Left kidney (tissue), 8 donors: ENCODE results near the gene PRKCA. TPM values are rescaled to one million over a fixed set of nuclear protein-coding genes. Genes with fewer than 3 reads are reported as not detected.
"Not testable (repeated sequence)": the region's sequence is repeated elsewhere in the genome, so short reads cannot be mapped to it uniquely, and the experiment has no call there.

Source experiments
- DNase-seq: peaks from one replicate; pipeline ENCODE4 v3.0.0-alpha.2; 2013
- long read RNA-seq, 8 donors: transcript quantifications; one replicate each; lab custom pipeline, GENCODE V29; 2026
- polyA plus RNA-seq: library from polyadenylated mRNA; unstranded; fragments of 120-200 nt; gene quantifications from one replicate; pipeline ENCODE4 v1.2.1, GENCODE V29; 2013; ENCODE audit not compliant: insufficient read length

Gene PRKCA
- 26.9 TPM for polyA plus RNA-seq
- long read RNA-seq, donor 1, full-length matches to known transcripts = 3 of 3 reads
- long read RNA-seq, donor 1, partial matches to known transcripts = 0 of 3 reads
- long read RNA-seq, donor 1, other reads (novel, unspliced or antisense) = 0 of 3 reads
- long read RNA-seq, donor 2, full-length matches to known transcripts = 5 of 5 reads
- long read RNA-seq, donor 2, partial matches to known transcripts = 0 of 5 reads
- long read RNA-seq, donor 2, other reads (novel, unspliced or antisense) = 0 of 5 reads
- long read RNA-seq, donor 3, full-length matches to known transcripts = 1 of 6 reads
- long read RNA-seq, donor 3, partial matches to known transcripts = 5 of 6 reads
- long read RNA-seq, donor 3, other reads (novel, unspliced or antisense) = 0 of 6 reads
- long read RNA-seq, donor 4 = 0 reads
- long read RNA-seq, donor 5, full-length matches to known transcripts = 2 of 2 reads
- long read RNA-seq, donor 5, partial matches to known transcripts = 0 of 2 reads
- long read RNA-seq, donor 5, other reads (novel, unspliced or antisense) = 0 of 2 reads
- long read RNA-seq, donor 6, full-length matches to known transcripts = 1 of 1 reads
- long read RNA-seq, donor 6, partial matches to known transcripts = 0 of 1 reads
- long read RNA-seq, donor 6, other reads (novel, unspliced or antisense) = 0 of 1 reads
- long read RNA-seq, donor 7, full-length matches to known transcripts = 7 of 18 reads
- long read RNA-seq, donor 7, partial matches to known transcripts = 11 of 18 reads
- long read RNA-seq, donor 7, other reads (novel, unspliced or antisense) = 0 of 18 reads
- long read RNA-seq, donor 8, full-length matches to known transcripts = 2 of 2 reads
- long read RNA-seq, donor 8, partial matches to known transcripts = 0 of 2 reads
- long read RNA-seq, donor 8, other reads (novel, unspliced or antisense) = 0 of 2 reads

DNA sequence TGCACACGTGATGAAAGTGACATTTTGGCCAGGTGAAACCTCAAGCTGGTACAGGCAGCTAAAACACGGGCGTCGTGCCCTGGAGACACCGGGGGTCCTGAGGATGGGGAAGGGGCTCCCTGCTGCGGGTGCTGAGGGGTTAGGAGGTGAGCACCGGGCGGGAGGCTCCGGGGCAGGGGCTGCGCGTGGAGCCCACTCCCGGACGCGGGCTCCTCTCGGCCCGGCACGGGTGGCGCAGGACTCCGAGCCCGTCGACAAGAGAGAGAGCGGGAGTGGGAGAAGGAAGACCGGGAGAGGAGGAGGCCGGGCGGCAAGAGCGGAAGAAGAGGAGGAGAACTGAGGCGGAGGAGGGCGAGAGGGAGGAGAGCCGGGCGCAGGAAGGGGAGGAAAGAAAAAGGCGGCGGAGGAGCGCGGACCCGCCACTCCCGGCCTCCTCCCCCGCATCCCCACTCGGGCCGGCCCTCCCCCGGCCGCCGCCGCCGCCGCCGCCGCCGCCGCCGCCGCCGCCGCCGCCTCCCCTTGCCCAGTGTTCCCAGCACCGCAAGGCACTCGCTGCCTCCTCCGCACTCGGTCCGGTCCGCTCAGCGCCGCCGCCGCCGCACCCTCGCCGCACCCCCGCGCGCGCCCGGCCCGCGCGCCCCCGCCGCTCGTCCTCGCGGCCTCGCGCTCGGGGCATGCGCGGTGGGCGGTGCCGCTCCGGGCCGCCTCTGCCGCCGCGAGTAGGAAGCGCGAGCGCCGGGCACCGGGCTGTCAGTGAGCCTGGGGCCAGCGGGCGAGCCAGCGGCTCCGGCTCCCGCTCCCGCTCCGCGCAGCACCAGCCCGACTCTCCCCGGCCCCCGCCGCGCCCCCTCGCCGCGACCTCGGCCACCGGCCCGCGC is at the start of gene PRKCA:
Gene PRKCA (plus strand): TSS at position 750 of the 878 bp plus-strand sequence.
- peak; percentile 46 for DNase-seq

DNA sequence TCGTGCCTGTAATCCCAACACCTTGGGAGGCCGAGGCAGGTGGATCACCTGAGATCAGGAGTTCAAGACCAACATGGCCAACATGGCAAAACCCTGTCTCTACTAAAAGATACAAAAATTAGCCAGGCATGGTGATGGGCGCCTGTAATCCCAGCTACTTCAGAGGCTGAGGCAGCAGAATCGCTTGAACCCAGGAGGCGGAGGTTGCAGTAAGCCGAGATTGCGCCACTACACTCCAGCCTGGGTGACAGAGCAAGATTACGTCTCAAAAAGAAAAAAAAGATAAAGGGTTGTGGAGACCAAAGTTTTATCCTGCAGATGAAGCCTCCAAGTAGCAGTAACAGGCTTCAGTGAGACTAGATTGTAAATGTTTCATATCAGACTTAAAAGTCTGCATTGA is 49.0 kb upstream of the PRKCA start:
- not testable (repeated sequence) for DNase-seq

DNA sequence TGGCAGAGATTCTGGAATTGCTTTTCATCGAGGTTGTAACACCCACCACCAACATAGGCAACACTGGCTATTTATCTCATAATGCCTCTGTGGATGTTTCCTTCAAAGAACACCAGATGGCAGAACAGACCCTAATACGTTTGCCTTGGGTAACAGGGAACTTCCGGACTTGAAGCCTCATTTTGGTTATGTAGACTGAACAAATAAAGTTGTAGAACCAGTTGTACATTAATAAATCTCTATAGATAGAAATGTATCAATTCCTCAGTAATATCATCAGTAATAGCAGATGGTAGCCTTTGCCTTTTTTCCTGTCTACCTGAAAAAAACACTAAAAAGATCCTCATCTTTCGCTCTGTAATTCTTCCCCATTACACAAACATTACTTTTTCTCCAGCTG is 47.3 kb upstream of the PRKCA start:
- peak; percentile 82 for DNase-seq

DNA sequence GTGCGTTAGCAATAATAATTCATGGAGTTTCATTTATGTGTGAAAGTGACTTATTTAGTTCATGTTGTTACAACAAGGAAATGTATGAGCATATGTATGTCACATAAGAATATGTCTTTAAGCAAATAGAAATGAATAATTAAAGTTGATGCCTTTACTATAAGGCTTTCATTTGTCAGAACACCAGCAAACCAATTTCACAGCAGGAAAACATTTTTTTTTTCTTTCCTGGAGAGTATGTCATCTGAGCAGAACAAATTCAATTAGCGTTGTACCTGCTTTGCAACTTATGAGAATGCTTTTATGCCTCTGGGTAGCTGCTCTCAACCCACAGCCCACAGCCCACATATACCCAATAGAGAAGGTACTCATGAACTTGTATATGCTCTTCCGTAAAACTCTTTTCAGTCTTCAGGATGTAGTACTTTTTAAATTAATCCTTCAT is 46.9 kb upstream of the PRKCA start:
- no peak for DNase-seq

DNA sequence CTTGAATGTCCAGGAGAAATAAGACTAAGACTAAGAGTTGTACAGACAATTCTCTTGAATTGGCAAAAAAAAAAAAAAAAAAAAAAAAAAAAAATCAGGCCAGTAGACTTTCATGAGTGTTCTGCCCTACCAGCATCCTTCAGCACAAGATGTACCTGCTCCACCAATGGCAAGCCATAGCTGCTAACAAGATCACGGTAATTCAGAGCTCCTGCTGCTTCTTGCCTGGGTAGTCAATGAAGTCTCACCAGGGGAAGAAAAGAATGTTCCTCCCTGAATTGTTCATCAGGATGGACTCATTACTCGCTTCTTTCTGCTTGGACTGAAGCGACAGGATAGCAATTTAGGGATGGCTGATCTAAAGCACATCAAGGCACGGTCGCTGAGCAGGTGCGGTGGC is 42.1 kb upstream of the PRKCA start:
- DNase-seq = no peak

DNA sequence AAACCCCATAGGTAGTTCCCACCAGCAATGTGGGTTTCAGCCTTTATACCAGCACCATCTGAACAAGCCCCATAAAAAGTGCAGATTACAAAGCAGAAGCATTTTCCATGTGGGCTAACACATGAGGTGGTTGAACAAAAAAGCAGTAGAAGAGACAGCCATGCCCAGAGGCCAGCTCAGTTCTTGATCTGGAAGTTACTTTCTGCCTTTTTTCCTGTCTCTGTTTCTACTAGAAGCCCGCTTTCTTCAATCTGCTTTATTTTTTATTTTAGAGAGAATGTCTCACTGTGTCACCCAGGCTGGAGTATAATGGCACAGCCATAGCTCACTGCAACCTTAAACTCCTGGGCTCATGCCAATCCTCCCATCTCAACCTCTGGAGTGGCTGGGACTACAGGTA is 41.7 kb upstream of the PRKCA start:
- no peak for DNase-seq

DNA sequence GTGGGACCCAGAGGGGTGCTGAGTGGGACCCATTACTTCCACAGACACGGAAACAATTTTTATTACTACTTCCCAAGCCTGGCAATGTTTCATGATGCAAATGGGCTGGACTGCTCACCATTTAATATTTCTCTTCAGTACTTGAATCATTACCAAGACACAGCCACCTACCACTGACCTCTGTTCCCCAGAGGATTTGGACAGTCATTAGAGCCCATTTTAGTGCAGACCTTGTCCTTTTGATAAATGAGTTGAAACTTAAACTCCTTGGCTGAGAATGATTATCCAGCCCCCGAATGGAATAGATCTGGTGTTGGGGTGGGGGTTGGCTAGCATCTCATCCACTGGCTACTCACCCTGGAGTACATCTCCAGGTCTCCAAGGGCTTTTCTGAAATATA is 39.6 kb upstream of the PRKCA start:
- no peak for DNase-seq

DNA sequence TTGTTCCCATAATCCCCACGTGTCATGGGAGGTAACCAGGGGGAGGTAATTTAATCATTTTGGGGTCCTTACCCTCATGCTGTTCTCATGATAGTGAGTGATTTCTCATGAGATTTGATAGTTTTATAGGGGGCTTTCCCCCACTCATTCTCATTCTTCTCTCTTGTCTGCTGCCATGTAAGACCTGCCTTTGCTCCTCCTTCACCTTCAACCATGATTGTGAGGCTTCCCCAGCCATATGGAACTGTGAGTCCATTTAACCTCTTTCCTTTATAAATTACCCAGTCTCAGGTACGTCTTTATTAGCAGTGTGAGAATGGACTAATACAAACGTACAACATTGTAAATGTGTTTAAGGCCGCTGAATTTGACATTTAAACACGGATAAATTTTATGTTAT is 37.7 kb upstream of the PRKCA start:
- DNase-seq = no peak

DNA sequence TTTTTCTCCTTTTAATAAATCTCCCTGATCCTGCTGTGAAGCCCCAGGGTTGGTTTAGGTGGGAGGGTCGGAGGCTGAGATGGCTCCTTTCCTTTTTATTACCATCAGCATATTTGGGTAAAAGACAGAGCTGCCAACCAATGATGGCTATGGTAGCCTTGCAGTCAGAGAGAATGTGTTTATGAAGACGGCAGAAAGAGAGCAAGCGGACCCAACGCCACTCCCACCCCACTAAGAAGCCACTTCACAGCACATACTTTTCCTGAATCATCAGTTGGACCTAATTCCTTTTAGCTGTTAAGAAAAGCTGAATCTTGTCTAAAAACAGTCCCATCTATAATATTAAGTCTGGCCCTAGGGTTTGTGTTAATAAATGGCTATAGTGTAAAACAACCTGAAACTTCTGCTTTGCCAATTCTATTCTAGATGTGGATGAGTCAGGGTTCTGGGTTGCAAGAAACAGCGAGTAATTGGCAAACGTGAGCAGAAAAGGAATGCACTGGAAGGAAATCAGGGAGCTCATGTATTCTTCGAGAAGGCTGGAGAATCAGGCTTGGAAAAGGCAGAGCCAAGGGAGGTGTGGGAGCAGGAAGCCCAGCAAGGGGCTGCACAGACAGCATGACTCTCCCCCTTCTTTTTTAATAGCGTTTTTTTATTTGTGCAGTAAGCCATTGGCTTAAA is 34.0 kb upstream of the PRKCA start:
- DNase-seq = no peak

DNA sequence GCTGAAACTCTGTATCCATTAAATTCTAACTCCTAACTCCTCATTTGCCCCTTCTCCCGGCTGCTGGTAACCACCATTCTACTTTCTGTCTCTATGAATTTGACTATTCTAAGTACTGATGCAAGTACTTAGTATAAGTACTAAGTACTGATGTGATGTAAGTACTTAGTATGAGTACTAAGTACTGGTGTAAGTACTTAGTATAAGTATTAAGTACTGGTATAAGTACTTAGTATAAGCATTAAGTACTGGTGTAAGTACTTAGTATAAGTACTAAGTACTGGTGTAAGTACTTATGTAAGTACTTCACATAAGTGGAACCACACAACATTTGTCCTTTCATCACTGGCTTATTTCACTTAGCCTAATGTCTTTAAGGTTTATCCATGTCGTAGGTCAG is 32.3 kb upstream of the PRKCA start:
- no peak for DNase-seq

DNA sequence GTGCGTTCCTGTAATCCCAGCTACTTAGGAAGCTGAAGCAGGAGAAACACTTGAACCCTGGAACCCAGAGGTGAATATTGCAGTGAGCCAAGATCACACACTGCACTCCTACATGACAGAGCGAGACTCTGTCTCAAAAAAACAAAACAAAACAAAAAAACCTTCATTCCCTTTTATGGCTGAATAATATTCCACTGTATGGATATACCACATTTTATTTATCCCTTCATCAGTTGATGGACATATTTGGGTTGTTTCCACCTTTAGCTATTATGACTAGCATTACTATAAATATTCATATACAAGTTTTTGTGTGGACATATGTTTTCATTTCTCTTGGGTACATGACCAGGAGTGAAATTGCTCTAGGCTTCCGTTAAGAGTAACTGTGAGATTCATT is 30.9 kb upstream of the PRKCA start:
- no peak for DNase-seq

DNA sequence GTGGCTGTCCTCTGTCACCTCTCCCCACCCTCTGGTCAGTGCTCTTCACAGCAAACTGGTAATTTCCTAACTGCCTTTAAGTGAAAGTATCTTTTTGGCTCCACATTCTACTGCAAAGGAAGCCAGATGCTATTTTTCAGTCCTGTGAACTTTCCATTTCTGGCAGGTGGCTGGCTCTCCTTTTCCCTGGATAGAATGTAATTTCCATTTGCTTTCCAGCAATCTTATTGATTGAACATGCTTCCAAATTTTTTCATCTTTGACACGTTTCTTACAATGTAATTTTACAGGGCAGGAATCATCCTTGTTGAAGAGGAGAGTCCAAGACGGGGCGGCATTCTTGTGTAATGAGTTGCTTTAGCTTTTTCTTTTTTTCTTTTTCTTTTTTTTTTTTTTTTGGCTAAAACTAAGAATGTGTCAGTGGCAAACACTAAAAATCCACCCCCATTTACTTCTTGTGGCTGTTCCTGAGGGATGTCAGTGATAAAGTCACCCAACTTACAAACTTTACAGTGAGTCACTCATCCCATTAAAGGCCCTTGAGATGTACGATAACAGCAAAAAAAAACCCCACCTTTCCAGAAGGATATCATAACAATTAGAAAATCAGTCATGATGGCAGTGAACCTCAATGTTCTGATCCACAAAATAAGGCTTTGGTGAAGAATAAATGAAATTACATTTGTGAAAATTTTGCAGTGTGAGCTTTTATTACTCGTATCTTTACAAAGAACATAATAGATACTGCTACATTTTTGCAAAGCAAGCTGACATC is 29.4 kb upstream of the PRKCA start:
- DNase-seq = no peak

DNA sequence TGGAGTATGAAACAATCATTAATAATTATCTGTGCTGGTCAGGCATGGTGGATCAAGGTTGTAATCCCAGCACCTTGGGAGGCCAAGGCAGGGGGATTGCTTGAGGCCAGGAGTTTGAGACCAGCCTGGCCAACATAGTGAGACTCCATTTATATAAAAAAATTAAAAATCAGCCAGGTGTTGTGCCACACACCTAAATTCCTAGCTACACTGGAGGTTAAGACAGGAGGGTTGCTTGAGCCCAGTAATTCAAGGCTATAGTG is 28.9 kb upstream of the PRKCA start:
- DNase-seq = no peak

DNA sequence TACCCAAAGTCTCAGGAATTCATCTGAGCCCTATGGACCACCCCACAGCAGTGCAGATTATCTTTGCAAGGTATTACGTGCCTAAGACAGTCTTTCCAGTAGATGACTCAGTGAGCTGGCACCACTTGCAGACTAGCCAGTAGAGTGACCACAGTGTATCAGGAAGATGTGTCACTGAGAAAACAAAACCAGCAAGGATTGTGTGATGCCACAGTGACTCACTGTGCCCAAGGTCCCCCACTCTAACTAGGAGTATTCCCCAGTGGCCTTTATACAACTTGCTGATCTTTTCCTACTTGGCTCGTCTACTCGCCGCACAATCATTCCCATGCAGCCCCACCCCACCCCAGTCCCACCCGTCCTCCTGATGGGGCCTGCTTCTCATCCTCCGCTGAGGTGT is 26.8 kb upstream of the PRKCA start:
- DNase-seq = no peak

DNA sequence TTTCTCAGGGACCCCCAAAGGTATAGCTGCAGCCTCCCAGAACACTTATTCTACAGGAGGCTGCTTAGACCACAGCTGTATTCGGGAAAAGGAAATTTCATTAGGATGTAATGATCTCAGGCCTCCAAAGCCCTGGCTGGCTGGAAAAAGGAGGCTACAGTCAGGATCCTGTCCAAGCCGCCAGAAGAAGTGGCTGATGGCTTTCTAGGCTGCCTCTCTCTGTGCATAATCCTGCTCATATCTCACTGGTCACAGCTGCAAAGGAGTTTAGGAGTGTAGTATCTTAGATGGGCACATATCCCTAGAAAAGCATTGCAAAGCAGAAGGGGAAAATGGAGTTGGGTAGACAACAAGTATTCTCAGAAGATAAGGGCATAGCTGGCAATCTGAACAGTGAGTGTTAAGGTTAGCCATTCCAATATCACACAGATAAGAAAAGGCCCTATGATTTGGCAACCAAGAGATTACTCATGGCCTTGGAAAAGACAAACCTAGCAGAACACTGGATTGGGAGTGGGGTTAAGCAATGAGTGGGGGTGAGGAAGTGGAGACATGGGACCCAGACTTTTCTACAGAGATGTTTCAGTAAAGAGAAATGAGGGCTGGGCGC is 26.0 kb upstream of the PRKCA start:
- no peak for DNase-seq

DNA sequence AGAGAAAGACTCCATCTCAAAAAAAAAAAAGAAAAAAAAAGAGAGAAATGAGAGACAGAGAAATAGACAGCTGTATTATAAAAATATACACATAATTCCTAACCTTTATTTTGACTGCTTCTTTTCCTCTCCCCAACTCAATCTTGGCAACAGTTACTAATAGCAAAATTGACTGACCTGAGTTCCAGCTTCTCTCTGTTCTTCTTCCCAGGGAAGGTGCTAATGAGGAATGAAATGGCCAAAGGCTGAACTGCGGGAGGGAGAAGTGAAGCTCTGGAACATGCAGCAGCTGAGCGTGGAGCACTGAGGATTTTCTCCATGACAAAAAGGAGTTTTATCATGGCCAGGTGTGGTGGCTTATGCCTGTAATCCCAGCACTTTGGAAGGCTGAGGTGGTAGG is 25.2 kb upstream of the PRKCA start:
- no peak for DNase-seq

DNA sequence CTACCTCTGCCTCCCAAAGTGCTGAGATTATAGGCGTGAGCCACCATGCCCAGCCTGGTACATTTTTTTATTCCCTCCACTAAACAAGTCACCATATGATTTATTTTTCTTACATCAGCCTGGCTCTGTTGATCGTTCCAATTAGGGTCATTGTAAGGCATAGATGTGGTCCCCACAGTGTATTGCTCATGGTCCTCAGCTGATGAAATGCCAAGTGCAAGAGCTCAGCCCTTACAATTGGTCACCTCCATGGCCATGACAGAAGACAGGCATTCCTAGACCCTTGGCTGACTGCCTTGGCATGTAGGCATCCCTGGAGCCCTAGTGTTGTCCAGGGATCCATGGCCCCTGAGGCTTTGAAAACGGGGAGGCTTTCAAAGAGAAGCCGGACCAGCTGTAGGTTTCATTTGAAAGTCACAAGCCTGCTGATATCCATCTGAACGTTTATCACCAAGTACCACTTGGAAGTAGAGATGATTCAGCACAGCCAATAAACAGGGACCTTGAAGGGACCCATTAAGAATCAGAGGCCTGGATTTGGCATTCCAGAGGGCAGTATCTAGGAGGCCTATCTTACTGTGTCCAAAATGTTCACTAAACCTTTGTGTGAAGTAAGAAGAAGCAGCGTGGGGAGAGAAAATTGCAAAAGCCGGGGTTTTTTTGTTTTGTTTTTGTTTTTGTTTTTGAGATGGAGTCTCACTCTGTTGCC is 20.6 kb upstream of the PRKCA start:
- DNase-seq = no peak

DNA sequence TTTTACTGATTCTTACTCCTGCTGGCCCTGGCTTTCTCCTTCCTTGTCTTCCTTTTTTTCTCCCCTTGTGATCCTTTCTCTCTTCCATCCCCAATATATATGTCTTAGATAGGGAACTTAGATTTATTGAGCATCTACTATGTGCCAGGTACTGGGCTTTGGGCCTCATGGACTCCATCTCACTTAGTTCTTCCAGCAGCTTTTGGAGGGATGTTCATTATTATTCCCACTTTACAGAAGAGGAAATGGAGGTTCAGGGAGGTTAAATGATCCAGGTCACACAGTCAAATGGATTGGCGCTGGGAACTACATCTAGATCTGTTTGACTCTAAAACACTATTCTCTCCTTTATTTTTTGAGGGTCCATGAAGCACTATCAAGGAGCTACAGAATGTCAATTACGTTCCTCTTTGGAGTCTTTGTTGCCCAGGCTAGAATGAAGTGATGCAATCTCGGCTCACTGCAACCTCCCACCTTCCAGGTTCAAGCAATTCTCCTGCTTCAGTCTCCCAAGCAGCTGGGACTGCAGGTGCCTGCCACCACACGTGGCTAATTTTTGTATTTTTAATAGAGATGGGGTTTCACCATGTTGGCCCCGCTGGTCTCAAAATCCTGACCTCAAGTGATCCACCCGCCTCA is 19.0 kb upstream of the PRKCA start:
- no peak for DNase-seq

DNA sequence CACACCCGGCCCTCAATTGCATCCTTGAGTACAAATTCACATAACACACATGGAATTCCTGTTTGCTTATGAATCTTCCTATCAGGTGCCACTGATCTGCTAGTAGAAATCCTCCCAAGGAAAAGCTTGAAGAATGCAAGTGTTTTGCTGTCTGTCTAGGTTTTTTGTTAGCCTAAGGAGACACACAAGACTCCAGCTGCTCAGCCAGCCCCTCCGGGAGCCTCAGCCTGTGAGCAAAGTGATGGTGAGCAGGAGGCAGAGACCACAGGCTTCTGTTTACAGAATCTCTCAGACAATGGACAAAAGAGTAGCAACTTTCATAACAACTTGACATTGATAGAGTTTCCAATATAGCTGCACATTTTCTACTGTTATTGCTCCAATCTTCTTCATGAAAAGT is 18.4 kb upstream of the PRKCA start:
- DNase-seq = no peak
